ENCODE results near the gene HAP1.
"Not testable (repeated sequence)": the region's sequence is repeated elsewhere in the genome, so short reads cannot be mapped to it uniquely, and the experiment has no call there.

Gene HAP1

GRCh38 chr17:41724476-41725050 is 9.9 kb downstream of the HAP1 start:
- no peak for DNase-seq

DNA sequence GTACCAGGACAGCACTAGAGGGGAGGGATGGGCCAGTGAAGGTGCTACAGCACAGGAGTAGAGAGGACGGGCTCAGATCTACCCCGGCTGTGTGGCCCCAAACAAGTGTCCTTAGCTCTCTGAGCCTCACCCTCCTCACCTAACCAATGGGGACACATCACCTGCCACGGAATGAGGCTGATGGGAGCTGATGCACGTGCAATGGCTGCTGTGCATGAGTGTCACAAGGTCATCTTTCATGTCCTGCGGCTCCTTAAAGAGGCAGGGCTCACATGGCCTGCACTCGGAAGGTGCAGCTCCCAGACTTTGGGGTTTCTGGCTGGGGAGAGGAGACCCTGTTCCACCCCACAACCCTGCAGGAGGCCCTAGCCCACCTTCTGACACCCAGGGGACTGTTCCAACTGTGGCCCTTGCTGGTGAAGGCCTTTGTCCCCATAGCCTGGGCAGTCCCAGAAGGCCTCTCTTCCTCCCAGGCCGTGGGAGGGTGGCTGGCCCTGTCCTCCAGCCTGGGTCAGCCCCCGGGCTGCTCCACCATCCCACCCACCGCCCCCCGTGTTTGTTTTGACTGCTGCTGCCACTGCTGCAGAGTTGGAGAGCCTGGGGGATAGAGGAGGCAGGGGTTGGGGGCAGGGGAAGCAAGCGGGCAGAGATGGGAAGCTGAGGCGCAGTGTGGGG is 10.5 kb downstream of the HAP1 start:
- no peak for DNase-seq

DNA sequence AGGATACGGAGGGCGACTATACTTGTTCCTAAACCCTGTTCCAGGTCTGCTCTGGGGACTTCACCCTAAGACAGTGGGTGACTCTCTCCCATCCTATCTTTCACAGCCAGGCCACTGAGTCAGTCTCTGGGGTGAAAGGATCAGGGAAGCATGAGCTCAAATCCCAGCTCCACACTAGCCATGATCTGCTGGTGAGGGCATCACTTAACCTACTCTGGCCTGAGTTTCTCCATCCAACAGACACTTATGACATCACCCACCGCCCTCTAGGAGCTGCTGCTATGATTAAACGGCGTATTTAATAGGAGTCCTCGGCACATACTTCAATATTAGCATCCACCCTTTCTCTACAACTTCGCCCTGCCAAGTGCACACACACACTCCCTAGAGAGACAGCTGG is 12.2 kb downstream of the HAP1 start:
- DNase-seq: no peak

DNA sequence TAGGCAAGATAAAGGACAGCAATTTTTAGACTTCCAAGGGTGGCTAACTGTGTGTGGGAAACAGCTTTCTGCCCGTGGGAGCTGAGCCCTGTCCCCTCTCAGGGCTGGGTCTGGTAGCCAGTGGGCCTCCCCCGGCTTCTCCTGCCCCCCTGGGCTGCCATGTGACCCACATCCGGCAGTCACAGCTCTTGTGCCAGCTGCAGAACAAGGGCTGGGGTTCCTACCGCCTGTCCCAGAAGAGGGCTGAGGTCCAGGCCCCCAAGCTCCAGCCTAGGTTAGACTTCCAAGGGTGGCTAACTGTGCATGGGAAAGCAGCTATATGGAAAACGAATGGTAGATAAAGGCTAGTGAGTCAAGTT is 16.2 kb downstream of the HAP1 start:
- DNase-seq: no peak

DNA sequence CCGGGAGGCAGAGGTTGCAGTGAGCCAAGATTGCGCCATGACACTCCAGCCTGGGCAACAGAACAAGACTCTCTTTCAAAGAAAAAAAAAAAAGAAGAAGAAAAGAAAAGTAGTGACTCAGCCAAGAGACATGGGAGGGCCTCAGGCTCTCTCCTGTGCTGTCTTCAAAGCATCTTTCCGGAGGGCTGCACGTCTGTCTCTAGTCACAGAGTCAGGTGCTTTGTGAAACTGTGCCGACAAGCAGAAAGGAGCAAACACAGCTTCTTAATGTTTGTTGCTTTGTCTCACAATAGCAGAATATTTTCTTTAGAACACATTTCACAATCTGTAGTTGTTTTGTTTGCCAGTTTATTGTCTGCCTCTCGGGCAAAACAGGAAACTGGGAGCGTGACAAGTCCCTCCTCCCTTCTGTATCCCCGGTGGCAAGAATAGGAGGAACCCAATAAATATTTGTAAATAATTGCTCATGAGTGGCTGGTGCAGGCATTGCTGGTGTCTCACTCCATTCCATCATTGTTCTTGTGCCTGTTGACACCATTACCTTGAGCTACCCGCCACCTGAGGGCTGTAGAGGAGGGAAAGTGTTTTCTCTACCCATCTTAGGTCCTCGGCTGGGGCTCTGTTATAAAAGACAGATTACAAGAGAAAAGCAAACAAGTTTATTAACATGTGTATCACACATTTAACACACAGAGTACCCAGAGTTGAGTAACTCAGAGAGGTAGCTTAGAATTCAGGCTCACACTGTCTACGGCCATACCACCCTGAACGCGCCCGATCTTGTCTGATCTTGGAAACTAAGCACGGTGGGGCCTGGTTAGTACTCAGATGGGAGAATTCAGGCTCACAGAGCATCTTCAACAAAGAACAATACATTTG is 16.8 kb downstream of the HAP1 start:
- DNase-seq: no peak

GRCh38 chr17:41711669-41712400 is 22.6 kb downstream of the HAP1 start, which contains the start of gene GAST:
TSS of gene GAST (plus strand) at chr17:41712331. CDS start at chr17:41715437, 3,106 bp downstream.
- DNase-seq: no peak

DNA sequence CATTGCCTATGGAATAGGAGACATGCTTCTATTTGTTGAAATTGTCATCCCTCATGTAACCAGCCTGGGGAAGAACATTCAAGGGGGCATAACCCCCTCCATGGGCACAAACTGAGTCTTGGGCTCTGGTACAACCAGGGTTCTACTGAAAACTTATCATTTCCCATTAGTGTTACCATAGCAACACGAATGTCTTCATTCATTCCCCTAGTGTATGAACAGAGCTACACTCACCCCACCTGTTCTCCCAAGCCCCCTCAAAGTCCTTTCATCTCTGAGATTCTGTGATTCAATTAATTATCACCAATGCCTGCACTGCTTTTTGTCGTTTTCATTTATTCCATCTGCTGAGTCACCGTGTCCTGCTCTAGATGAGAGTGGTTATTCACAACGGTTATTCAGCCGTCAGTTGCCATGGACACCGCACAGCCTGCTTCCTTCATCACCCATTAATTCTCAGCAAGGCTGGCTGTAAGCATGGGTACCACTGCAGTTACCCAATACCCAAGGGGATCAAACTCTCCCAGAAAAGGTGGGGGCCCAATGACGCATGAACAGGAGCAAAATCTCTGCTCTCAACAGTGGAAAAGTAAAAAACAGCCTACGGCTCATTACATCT is 23.9 kb downstream of the HAP1 start:
- no peak for DNase-seq

DNA sequence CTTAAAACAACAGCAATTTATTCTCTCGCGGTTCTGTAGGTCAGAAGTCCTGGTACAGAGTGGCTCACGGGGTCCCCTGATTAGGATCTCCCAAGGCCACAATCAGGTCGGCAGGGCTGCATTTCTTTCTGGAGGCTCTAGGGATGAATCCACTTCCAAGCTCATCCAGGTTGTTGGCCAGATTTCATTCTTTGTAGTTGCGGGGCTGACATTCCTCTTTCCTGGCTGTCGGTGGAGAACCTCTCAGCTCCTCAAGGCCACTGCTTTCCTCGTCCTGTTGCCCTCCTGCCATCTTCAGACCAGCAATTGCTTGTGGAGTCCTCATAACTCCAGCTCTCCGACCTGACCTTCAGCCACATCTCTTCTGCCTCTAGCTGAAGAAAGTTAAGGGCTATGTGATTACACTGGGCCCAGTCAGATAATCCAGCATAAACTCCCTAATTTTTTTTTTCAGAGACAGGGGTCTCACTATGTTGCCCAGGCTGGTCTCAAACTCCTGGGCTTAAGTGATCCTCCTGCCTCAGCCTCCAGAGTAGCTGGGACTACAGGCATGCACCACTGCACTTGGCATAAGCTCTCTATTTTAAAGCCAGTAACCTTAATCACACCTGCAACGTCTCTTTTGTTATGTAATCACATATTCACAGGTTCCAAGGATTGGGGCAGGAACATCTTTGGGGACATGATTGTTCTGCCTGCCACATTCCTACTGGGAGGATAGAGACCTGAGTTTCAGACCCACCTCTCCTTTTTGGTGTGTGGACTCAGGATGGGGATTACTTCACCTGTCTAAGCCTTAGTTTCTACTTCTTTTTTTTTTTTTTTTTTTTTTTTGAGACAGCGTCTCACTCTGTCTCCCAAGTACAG is 26.4 kb downstream of the HAP1 start:
- DNase-seq: no peak

DNA sequence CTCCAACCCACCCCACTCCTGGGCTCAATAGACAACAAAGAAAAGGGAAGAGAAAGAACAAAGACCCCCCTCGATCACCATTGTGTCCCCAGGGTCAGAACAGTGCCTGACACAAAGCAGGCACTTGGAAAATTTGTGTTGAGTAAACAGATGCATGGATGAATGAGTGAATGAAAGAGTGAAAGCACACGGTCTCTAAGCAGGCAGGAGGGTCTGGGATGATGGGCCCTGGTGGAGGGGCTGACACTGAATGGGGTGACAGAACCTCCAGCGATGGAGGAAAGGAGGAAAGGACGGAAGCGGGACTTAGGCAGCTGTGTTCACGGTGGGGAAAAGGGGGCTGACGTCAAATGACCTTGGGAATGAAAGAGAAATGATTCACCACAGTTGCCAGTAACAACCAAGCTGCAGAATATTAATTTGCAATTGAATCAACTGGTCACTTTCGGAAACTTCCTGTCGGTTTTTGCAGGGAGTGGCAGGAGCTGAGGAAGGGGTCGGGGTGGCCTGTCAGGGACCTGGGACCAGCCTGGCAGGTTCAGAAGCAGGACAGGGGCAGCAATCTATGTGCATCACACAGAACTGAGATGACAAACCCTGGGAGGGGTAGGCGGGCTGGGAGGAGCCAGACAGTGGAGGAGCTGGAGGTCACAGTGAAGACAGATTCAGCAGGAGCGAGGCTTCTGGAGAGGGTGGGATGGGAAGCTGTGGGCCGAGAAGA is 29.0 kb downstream of the HAP1 start:
- DNase-seq: no peak

- DNase-seq: no peak
Measured at GRCh38 chr17:41702712-41703111, 31.7 kb downstream of the HAP1 start.

DNA sequence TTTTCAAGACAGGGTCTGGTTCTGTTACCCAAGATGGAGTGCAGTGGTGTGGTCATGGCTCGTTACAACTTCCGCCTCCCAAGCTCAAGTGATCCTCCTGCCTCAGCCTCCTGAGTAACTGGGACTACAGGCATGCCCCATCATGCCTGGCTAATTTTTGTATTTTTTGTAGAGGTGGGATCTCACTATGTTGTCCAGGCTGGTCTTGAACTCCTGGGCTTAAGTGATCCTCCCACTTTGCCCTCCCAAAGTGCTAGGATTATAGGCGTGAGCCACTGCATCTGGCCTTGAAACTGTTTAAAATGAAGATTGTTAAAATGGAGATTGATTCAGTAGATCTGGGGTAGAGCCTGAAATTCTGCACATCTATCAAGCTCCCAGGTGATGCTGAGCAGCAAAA is 33.6 kb downstream of the HAP1 start:
- not testable (repeated sequence) for DNase-seq

- DNase-seq: no peak
Measured at GRCh38 chr17:41697122-41697962, 37.1 kb downstream of the HAP1 start.

GRCh38 chr17:41695954-41696757 is 38.3 kb downstream of the HAP1 start:
- peak; percentile 78 for DNase-seq

GRCh38 chr17:41695134-41695661 is 39.2 kb downstream of the HAP1 start:
- DNase-seq: no peak

GRCh38 chr17:41692722-41693521 is 41.5 kb downstream of the HAP1 start:
- no peak for DNase-seq

DNA sequence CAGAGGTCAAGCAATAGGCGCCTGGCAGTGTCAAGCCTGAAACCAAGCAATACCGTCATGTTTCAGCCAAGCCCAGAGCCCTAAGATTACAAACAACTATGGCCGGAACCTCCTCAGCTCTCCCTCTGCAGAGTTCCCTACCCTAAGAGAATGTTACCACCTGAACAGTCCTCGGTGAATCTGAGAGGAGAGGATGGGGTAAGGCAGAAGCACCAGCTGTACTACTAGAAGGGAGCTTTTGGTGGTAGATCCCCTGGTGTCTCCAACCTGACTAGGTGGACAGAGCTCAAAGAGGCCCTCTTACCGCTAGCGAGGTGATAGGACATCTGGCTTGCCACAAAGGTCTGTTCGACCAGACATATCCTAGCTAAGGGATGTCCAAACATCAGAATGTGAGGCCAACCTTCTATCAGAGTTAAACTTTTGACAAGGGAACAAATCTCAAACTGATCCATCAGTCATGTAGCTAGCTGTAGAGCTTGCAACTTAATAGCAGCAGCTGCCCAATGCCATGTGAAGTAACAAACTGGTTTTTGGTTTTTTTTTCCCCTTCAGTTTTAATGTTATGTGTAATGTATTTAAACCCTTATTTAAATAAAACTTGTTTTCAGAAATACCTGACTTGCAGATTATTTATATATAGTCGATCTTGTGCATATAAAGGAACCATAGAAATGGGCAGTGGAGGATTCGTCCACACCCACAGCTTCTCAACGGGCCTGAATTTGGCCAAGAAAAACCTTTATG is 43.2 kb downstream of the HAP1 start:
- no peak for DNase-seq

DNA sequence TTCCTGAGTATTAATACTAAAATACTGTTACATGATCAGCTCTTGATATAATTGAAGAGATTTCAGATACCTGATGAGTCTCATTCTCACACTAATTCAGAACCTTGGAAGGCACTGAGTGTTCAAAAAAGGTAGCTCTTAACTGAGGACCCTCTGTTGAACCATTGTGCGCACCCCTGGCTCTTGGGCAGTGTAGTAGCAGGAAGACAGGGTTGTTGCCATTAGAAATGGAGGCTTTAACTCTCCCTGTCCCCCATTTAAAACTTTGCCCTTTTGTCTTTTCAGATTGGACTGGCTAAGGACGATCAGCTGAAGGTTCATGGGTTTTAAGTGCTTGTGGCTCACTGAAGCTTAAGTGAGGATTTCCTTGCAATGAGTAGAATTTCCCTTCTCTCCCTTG is 43.9 kb downstream of the HAP1 start:
- no peak for DNase-seq

Data from activated gamma-delta T cell treated with Interleukin-2 at 50 U/mL for 16 hours (primary cell).